ENCODE results near the gene RNASE12.
"Not testable (repeated sequence)": the region's sequence is repeated elsewhere in the genome, so short reads cannot be mapped to it uniquely, and the experiment has no call there.

DNA sequence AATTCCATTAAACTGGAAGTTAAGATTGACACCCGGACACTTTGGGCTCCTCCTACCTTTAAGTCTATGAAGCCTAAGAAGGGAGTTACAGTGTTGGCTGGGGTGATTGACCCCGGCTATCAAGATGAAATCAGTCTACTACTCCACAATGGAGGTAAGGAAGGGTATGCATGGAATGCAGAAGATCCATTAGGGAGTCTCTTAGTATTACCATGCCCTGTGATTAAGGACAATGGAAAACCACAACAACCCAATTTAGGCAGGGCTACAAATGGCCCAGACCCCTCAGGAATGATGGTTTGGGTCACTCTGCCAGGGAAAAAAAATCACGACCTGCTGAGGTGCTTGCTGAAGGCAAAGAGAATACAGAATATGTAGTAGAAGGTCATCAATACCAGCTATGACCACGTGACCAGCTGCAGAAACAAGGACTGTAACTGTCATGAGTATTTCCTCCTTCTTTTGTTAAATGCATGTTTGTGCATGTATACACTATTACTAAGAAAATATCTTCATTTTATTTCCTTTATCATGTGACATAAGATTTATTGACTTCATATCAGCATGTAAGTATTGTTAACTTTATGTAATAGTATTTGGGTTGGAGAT, 18.7 kb downstream of the RNASE12 start:
- TF ChIP-seq, protein P1, sequence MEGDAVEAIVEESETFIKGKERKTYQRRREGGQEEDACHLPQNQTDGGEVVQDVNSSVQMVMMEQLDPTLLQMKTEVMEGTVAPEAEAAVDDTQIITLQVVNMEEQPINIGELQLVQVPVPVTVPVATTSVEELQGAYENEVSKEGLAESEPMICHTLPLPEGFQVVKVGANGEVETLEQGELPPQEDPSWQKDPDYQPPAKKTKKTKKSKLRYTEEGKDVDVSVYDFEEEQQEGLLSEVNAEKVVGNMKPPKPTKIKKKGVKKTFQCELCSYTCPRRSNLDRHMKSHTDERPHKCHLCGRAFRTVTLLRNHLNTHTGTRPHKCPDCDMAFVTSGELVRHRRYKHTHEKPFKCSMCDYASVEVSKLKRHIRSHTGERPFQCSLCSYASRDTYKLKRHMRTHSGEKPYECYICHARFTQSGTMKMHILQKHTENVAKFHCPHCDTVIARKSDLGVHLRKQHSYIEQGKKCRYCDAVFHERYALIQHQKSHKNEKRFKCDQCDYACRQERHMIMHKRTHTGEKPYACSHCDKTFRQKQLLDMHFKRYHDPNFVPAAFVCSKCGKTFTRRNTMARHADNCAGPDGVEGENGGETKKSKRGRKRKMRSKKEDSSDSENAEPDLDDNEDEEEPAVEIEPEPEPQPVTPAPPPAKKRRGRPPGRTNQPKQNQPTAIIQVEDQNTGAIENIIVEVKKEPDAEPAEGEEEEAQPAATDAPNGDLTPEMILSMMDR (IDR thresholded peaks at IDR 0.05) = not testable (repeated sequence)
- TF ChIP-seq POLR2A (IDR thresholded peaks at IDR 0.05) = not testable (repeated sequence)

Measured in vagina (tissue), 2 donors.